CD4-positive, alpha-beta T cell treated with Interferon gamma for 1 hour (primary cell): Measurements from ENCODE around the gene LRP11.
"Not testable (repeated sequence)": the region's sequence is repeated elsewhere in the genome, so short reads cannot be mapped to it uniquely, and the experiment has no call there.

Experiments used
- DNase-seq: peaks from one replicate; pipeline ENCODE4 v3.0.0-alpha.2; 2020

LRP11 gene

DNA sequence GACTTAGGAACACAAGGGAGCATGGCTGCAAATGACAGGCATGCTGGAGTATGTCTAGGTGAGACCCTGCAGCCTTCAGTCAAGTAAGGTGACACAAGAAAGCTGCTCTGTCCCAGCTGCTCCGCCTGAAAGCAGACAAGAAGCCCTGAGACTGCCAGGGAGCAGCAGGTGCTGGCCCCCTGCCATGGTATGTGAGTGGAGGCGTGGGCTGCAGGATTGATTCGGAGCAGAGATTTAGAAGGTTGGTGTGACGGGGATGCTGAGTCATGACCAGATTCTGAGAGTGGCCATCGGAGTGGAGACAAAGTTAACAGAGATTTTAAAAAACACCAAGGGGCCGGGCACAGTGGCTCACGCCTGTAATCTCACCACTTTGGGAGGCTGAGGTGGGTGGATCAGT, 17.8 kb downstream of the LRP11 start:
- no peak for DNase-seq

GRCh38 chr6:149845549-149845948, 18.6 kb downstream of the LRP11 start:
- no peak for DNase-seq

GRCh38 chr6:149844480-149844879, 19.7 kb downstream of the LRP11 start:
- no peak for DNase-seq

DNA sequence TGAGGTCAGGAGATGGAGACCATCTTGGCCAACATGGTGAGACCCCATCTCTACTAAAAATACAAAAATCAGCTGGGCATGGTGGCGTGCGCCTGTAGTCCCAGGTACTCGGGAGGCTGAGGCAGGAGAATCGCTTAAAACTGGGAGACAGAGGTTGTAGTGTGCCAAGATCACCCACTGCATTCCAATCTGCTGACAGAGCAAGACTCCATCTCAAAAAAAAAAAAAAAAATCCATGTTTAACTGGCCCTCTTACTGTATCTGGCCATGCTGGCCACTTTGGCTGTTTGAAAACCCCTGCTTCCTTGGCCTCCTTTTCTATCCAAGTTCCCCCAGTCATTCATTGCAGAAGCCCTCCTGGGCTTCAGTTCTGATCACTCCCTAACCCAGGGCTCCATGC, 20.1 kb downstream of the LRP11 start:
- not testable (repeated sequence) for DNase-seq

- DNase-seq, result no peak
These were observed 21.0 kb downstream of the LRP11 start for GRCh38 chr6:149843051-149843633.

- DNase-seq, result no peak
These were observed 21.8 kb downstream of the LRP11 start for GRCh38 chr6:149842331-149842730.

- no peak for DNase-seq
These were observed 23.6 kb downstream of the LRP11 start for GRCh38 chr6:149840345-149841075.

DNA sequence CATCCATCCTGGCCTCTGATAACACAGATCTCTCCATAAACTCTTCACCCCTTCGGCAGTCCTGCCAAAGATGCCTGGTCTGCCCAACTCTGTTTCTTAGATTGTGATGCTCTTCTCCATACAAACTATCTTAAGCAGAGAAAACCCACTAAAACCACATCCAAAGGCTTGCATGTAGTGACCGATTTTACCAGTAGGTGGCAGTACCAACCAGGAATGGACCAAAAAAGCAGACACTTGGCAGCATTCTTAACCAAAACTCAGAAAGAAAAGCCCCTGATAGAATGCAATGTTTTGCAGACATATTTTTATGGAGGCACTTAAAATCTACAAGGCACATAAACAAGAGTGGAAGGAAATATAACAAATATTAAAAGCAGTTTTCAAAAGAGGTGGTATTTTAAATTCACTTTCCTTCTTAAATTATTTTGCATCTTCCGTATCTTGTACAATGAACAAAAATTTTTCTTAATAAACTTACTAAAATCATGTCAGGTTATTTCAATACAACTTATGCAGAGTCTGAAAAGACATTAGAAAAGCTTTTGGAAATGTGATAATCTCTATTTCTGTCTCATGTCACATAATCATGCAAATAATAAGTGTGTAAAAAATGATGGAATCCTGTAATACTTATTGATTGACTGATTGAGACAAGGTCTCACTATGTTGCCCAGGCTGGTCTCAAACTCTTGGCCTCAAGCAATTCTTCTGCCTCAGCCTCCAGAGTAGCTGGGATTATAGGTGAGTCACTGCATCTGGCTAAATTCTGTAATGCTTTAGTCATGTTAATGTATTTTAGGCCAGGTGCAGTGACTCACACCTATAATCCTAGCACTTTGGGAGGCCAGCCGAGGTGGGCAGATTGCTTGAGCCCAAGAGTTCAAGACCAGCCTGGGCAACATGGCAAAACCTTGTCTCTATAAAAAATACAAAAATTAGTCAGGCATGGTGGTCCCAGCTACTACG, 29.4 kb downstream of the LRP11 start:
- peak; percentile 58 for DNase-seq

DNA sequence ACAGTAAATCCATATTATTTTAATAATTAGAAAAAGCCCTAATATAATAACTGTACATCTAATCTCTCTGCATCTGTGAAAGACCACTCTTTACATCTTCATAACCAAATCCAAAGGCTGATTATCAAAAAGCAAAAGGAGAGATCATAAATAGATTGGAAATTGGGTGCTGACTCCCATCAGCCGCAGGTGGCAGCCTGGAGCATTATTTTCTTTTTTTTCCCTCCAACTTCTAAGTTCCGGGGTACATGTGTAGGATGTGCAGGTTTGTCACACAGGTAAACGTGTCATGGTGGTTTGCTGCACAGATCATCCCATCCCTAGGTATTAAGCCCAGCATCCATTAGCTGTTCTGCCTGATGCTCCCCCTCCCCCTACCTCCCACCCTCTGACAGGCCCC, 30.5 kb downstream of the LRP11 start:
- no peak for DNase-seq

- DNase-seq, result no peak
These were observed 32.8 kb downstream of the LRP11 start for GRCh38 chr6:149831308-149831820.

DNA sequence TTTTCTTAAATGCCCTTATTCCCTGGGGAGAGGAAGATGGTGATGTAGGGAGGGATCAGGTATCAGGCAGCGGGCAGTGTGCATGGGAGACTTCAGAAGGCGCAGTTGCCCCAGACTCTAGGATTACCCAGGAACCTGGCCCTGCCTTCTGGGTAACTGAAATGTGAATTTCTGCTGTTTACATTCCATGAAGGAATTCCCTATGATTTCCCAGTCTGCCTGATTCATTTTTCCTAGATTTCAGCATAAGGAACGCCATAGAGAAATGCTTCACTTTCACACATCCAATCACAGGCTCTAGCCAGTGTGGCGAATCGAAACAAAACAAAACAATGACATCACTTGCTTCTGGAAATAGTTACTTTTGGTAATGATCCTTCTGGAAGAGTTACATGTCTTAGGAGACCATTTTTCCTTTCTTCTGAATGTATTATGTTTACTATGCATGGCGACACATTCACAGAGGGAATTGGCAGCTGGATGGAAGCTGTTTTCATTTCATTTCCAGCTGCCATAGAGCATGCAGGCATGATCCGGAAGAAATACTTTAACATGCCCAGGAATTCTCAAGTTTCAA, 33.3 kb downstream of the LRP11 start:
- DNase-seq, result no peak

GRCh38 chr6:149825292-149825691, 38.9 kb downstream of the LRP11 start:
- DNase-seq, result no peak

DNA sequence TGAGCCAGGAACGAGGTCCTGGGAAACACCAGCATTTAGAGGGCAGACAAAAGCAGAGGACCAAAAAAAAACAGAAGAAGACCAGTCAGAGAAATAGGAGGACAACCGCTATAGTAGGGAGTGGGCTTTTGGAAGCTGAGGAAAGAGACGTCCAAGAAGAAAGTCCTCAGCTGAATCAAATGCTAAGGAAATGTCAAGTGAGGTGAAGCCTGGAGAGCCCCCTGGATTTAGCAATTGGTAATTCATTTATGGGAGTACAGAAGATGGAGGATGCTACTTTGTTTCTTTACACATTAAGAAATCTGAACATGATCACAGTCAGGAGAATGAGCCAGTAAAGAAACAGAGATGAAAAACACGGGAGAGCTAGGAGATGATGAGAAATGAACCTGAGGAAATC, 41.1 kb downstream of the LRP11 start:
- no peak for DNase-seq

DNA sequence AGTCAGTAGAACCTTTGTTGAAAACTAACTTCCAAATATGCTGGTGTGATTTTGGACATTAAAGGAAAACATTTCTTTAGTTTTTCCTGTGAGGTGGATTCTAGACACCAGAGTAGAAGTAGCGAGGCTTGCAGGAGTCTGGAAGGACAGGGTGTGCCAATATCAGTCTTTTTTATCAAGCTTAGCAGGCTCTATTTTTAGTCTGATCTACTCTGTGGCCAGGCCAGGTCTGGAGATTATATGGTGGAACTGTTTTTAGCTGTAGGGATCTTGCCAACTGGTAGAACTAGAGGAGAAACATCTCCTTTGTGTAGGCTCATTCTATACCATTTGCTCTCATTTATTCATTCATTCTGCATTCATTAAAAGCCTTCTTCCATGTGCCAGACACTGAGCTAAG, 42.7 kb downstream of the LRP11 start:
- DNase-seq, result no peak

DNA sequence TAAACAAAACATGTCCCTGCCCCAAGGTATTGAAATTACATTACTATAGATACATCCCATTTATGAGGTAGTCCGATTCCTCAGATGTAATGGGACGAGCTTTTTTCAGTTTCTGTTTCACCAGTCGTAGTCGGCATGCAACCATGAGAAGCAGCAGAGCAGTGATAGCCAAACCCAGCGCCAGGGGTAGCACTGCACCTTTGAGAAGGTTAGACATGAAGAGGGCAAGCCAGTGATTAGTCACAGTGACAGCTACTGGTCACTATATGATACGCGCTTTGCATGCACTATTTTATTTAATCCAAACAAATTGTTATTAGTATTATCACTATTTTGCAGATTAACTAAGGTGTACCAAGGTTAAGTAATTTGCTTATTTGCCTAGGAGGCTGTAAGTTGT, 43.7 kb downstream of the LRP11 start:
- no peak for DNase-seq

- no peak for DNase-seq
These were observed 48.4 kb downstream of the LRP11 start for GRCh38 chr6:149815788-149816187.

GRCh38 chr6:149813351-149813750, 50.8 kb downstream of the LRP11 start:
- DNase-seq, result no peak

DNA sequence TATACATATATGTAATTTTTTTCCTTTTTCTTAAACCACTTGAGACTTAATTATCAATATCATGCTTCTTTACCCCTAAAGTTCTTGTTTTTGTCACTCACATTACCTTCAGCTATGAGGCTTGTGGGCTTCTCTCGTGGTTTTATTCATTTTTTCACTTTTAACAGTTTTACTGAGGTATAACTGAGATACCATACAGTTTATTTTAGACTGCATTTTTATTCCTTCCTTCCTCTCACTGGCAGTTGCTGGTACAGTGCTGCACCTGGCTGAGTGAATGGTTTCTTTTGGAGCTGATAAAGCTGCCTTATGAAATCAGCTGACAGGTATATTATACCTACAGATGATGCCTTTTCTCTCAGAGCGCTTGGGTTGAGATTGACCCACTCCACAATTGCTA, 54.4 kb downstream of the LRP11 start:
- no peak for DNase-seq

DNA sequence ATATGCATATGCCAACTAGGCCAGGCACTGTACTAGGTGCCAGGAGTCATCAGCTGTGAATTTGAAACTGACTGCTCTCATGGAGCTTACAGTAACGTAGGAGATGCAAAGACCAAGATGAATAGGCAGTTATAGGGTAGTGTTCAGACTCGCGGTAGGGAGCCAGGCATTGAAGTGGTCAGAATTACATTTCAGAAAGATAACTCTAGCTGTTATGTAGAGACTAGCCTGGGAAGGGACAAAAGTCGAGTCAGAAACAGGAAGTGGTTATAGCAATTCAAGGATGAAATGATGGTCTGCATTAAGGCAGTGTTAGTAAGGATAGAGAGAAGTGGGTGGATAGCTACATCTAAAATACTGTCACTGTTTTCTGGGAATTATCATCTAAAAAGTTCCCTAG, 58.0 kb downstream of the LRP11 start:
- DNase-seq, result no peak

DNA sequence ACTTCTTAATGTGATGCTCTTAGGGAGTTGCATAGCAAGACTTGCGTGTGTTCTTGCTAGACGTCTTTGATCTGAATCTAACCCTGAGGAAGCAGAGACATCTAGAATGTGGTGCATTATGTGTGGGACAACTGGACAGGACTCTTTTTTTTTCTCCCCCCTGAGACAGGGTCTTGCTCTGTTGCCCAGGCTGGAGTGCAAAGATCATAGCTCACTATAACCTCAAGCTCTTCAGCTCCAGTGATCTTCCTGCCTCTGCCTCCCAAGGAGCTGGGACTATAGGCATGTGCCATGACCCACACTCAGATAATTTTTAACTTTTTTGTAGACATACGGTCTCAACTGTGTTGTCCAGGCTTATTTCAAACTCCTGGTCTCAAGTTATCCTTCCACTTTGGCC, 80.6 kb downstream of the LRP11 start:
- DNase-seq, result no peak

DNA sequence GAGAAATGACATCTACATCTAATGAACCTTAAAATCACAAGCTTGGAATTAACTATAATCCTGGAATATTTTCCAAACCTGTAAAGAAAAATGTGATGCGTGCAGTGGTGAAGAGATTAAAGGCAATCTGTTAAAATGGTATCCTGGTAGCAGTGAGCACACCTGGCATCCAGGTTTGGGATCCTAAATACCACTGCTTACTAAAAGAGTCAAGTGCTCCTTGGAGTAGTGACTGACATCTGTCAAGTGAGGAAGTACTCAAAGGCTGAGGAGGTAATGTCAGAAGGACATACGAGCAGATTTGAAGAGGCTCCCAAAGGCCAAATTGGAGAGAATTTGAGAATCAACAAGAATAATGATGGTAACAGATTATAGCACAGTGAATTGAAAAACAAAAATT, 81.8 kb downstream of the LRP11 start:
- no peak for DNase-seq

GRCh38 chr6:149781715-149782114, 82.4 kb downstream of the LRP11 start:
- no peak for DNase-seq

- no peak for DNase-seq
These were observed 84.6 kb downstream of the LRP11 start for GRCh38 chr6:149779644-149779963.
